Measurements from ENCODE around the gene SUN1. TPM values are rescaled to one million over a fixed set of nuclear protein-coding genes. Genes with fewer than 3 reads are reported as not detected.

SUN1 gene
- total RNA-seq, 1 donor from 2014 or later = 183 TPM

- Histone ChIP-seq H3K4me3 (no peak overlapping the region), H3K27me3 (ENCODE audit: low read depth) (no peaks in the 10 kb centered on the region), H3K27ac (replicated peaks) (peak overlapping the region; percentile 95), H3K9me3 (replicated peaks) (no peaks in the 10 kb centered on the region), H3K36me3 (peaks cover 51% of the 10 kb centered on the region), H3K4me1 (peaks cover 68% of the 10 kb centered on the region)
- TF ChIP-seq, protein P1, sequence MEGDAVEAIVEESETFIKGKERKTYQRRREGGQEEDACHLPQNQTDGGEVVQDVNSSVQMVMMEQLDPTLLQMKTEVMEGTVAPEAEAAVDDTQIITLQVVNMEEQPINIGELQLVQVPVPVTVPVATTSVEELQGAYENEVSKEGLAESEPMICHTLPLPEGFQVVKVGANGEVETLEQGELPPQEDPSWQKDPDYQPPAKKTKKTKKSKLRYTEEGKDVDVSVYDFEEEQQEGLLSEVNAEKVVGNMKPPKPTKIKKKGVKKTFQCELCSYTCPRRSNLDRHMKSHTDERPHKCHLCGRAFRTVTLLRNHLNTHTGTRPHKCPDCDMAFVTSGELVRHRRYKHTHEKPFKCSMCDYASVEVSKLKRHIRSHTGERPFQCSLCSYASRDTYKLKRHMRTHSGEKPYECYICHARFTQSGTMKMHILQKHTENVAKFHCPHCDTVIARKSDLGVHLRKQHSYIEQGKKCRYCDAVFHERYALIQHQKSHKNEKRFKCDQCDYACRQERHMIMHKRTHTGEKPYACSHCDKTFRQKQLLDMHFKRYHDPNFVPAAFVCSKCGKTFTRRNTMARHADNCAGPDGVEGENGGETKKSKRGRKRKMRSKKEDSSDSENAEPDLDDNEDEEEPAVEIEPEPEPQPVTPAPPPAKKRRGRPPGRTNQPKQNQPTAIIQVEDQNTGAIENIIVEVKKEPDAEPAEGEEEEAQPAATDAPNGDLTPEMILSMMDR (IDR thresholded peaks at IDR 0.05; ENCODE audit: borderline replicate concordance) = peak; percentile 96
- intact Hi-C loops (cut with micrococcal nuclease) = loop anchor here (5.0 kb wide), 1 partner anchor 86 kb away; no protein-coding TSS in a partner anchor
- DNase-seq = peak; percentile 80
These were observed 41.2 kb downstream of the SUN1 start for GRCh38 chr7:873367-874002.

DNA sequence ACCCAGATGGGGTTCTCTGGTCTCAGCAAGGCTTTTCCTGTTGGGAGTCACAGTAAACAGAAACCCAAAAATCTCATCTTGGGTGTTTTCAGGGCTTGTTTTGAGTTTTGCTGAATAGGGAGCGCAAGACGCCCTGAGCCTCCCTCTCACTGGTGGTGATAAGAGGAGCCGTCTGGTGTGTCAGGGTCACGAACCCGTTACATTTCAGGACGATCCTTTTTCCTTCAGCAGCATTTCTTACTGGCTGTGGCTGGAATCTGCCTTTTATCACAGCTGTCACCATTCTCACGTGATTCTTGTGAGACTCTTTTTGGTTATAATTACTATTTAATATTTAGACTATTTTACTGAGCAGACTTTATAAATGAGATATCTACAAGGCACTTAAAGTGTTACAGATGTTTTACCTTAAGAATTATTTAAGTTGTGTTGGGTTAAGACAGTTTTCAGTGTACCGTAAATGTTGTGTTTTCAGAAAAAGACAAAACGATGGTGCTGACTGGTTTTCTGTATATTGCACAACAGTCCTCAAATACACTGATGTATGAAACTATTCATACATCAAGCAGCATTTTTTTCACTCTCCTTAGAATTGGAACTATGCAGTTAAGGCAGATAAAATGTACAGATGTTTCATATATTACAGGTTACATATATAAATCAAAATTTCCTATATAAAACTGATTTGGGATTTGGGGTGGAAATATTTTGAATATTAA is 41.9 kb downstream of the SUN1 start:
- intact Hi-C loops (cut with micrococcal nuclease) = loop anchor here (5.0 kb wide), 1 partner anchor 87 kb away; no protein-coding TSS in a partner anchor
- DNase-seq = no peak
- no peaks in the 10 kb centered on the region for H3K9me3 ChIP-seq (replicated peaks)
- peak overlapping the region; percentile 95 for H3K27ac ChIP-seq (replicated peaks)
- H3K4me1 ChIP-seq = peaks cover 72% of the 10 kb centered on the region
- TF ChIP-seq, protein P1 (IDR thresholded peaks at IDR 0.05; ENCODE audit: borderline replicate concordance) = no peak
- H3K27me3 ChIP-seq (ENCODE audit: low read depth) = no peaks in the 10 kb centered on the region
- H3K4me3 ChIP-seq = no peak overlapping the region
- H3K36me3 ChIP-seq = peaks cover 54% of the 10 kb centered on the region

GRCh38 chr7:875051-875450 is 42.8 kb downstream of the SUN1 start:
- TF ChIP-seq, protein P1 (IDR thresholded peaks at IDR 0.05; ENCODE audit: borderline replicate concordance) = no peak
- Histone ChIP-seq H3K4me1 (peaks cover 72% of the 10 kb centered on the region), H3K27ac (replicated peaks) (peak overlapping the region; percentile 95), H3K27me3 (ENCODE audit: low read depth) (no peaks in the 10 kb centered on the region), H3K36me3 (peaks cover 48% of the 10 kb centered on the region), H3K4me3 (no peak overlapping the region), H3K9me3 (replicated peaks) (no peaks in the 10 kb centered on the region)
- no peak for DNase-seq
- intact Hi-C loops (cut with micrococcal nuclease) = no loop called here

- Histone ChIP-seq H3K27me3 (ENCODE audit: low read depth) (no peaks in the 10 kb centered on the region), H3K9me3 (replicated peaks) (no peaks in the 10 kb centered on the region), H3K36me3 (peaks cover 42% of the 10 kb centered on the region), H3K4me1 (peaks cover 78% of the 10 kb centered on the region), H3K27ac (replicated peaks) (peak overlapping the region; percentile 95), H3K4me3 (peak overlapping the region; percentile 94)
- intact Hi-C loops (cut with micrococcal nuclease) = no loop called here
- no peak for DNase-seq
- TF ChIP-seq, protein P1 (IDR thresholded peaks at IDR 0.05; ENCODE audit: borderline replicate concordance) = no peak
These were observed 43.3 kb downstream of the SUN1 start for GRCh38 chr7:875476-876076.

DNA sequence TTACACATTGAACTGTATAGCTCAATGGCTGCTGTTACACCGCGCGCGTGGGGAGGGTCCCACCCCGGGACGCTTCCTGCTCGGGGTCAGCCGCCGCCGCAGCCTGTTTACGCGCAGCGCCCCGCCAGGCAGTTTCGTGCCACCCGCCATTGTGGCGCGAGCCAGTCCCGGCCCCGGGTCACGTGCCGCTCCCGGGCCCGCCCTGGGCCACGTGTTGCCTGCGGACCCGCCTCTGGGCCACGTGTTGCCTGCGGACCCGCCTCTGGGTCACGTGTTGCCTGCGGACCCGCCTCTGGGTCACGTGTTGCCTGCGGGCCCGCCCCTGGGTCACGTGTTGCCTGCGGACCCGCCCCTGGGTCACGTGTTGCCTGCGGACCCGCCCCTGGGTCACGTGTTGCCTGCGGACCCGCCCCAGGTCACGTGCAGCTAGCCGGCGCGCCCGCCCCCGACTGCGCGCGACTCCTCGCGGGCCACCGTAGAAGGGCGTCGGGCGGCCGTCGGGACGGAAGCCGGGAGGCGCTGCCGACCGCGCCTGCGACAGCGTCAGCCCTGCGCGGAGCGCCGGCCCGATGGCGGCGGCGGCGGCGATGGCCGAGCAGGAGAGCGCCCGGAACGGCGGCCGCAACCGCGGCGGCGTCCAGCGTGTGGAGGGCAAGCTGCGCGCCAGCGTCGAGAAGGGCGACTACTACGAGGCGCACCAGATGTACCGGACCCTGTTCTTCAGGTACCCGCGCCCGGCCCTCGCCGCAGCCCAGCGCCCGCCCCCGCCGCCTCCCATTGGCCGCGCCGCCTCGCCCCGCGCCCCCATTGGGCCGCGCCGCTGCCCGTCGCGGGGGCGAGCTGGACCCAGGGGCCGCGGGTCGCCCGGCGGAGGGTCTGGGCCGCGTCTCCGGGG is 44.0 kb downstream of the SUN1 start, which contains the start of gene GET4:
Gene GET4, plus strand, starts transcription at position 478 of the 895 bp plus-strand sequence. Its CDS starts 92 bp downstream, at position 570.
- H3K36me3 ChIP-seq = peaks cover 35% of the 10 kb centered on the region
- peak within 1 kb of the TSS; percentile 95 for H3K27ac ChIP-seq (replicated peaks)
- H3K9me3 ChIP-seq (replicated peaks) = no peaks in the 10 kb centered on the region
- peak within 1 kb of the TSS; percentile 94 for H3K4me3 ChIP-seq
- H3K4me1 ChIP-seq = peaks cover 85% of the 10 kb centered on the region
- intact Hi-C loops (cut with micrococcal nuclease) = no loop called here
- DNase-seq = peak; percentile 96
- H3K27me3 ChIP-seq (ENCODE audit: low read depth) = no peaks in the 10 kb centered on the region
- TF ChIP-seq, protein P1 (IDR thresholded peaks at IDR 0.05; ENCODE audit: borderline replicate concordance) = peak; percentile 38
